Right atrium auricular region (tissue), 2 donors: ENCODE data around the gene CAND2. TPM values are rescaled to one million over a fixed set of nuclear protein-coding genes. Genes with fewer than 3 reads are reported as not detected.

Experiments used
- DNase-seq: peaks from one replicate; pipeline ENCODE4 v3.0.0-alpha.2; 2019; ENCODE audit warnings: low spot score
- H3K27ac ChIP-seq, 2 donors: fragments of 200-600 bp; sonication (generic); 1 replicate in 1 of 2; 2 replicates in 1 of 2; pipeline ENCODE4 v1.5.1; 2016 to 2019
- H3K27me3 ChIP-seq, 2 donors: fragments of 200-600 bp; sonication (generic); one replicate each; pipeline versions ENCODE4 v1.5.1 to v1.6.0; 2017 to 2019
- H3K36me3 ChIP-seq: fragments of 200-600 bp; sonication (generic); one replicate; pipeline ENCODE4 v1.5.1; 2016
- H3K4me1 ChIP-seq, 2 donors: fragments of 200-600 bp; sonication (generic); one replicate each; pipeline versions ENCODE4 v1.5.1 to v1.6.0; 2017 to 2019
- H3K4me3 ChIP-seq, 2 donors: fragments of 200-600 bp; sonication (generic); 1 replicate in 1 of 2; 2 replicates in 1 of 2; pipeline ENCODE4 v1.5.1; 2017 to 2019; ENCODE audit warnings: mild to moderate bottlenecking in 1 of 2, moderate library complexity in 1 of 2
- H3K9me3 ChIP-seq, 2 donors: fragments of 200-600 bp; sonication (generic); one replicate each; pipeline ENCODE4 v1.5.1; 2019
- total RNA-seq, 2 donors: library from RNA; depleted of rRNA; stranded (reverse); fragments of >200 nt; gene quantifications; one replicate each; pipeline ENCODE4 v1.1.0, GENCODE V29; 2016
- TF ChIP-seq, protein P1 (sequence below), 2 donors: fragments of 200-600 bp; sonication (generic); IDR thresholded peaks; one replicate each; pipeline ENCODE4 v1.5.1; 2019; ENCODE audit warnings: antibody characterized with exemption in 2 of 2

The CAND2 gene
- total RNA-seq, 2 donors from 2014 or later, result 45.2 to 77.4 TPM

DNA sequence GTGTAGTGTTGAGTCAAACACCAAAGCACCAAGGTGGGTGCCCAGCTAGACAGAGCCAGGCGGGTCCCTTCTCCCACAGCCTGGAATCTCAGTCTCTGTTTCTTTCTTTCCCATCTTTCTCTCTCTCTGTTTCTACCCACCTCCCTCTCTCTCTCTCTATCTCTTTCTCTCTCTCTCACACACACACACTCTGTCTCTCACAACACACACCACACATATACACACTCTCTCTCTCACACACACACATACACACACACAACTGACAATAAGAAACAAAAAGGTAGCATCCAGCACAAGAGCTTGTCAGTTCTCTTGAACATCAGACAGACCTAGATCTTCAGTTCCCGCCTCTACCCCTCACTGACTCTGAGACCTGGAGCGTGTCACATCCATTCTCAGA lies 39.8 kb upstream of the CAND2 start:
- Histone ChIP-seq H3K27ac (no peak overlapping the region), H3K27me3 (no peaks in the 10 kb centered on the region), H3K9me3 (no peaks in the 10 kb centered on the region), H3K36me3 (no peaks in the 10 kb centered on the region), H3K4me1 (peaks cover 0 to 25% of the 10 kb centered on the region in 2 donors), H3K4me3 (no peak overlapping the region)
- no peak for DNase-seq
- TF ChIP-seq, protein P1, sequence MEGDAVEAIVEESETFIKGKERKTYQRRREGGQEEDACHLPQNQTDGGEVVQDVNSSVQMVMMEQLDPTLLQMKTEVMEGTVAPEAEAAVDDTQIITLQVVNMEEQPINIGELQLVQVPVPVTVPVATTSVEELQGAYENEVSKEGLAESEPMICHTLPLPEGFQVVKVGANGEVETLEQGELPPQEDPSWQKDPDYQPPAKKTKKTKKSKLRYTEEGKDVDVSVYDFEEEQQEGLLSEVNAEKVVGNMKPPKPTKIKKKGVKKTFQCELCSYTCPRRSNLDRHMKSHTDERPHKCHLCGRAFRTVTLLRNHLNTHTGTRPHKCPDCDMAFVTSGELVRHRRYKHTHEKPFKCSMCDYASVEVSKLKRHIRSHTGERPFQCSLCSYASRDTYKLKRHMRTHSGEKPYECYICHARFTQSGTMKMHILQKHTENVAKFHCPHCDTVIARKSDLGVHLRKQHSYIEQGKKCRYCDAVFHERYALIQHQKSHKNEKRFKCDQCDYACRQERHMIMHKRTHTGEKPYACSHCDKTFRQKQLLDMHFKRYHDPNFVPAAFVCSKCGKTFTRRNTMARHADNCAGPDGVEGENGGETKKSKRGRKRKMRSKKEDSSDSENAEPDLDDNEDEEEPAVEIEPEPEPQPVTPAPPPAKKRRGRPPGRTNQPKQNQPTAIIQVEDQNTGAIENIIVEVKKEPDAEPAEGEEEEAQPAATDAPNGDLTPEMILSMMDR (IDR thresholded peaks at IDR 0.05), result no peak

DNA sequence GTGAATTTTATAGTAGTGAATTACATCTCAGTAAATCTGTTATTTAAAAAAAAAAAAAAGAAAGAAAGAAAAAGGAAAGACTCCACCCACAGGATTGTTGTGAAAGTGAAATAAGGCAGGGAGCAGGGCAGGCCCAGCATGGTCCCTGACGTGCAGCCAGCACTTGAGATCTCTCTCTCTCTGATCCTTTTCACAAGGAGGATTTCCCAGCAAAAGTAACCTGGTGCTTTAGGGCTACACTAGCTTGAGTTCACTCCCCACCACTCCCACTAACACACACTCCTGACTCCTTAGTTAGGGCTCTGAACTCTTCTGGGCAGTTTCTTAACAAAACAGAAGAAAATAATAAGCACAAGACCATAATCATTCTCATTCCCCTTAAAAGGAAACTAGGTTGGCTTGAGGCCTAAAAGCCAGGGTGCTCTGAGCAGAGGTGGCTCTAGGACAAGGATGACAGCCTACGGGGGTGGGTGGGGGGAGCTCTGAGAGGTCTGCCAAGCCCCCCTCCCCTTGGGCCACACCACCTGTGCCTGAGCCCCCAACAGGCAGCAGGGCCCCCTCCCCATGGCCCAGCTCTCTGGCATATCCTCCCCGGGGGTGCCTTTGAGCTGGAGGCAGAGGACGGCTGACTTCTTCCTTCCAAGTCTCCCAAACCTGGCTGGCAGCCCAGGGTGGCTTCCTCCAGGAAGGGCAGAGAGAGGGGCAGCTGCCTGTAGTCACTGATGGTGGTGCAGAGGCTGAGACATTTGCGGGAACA lies 38.3 kb upstream of the CAND2 start:
- Histone ChIP-seq H3K27ac (peak overlapping the region; percentile 83), H3K4me3 (no peak overlapping the region), H3K36me3 (no peaks in the 10 kb centered on the region), H3K27me3 (no peaks in the 10 kb centered on the region), H3K4me1 (peaks cover 0 to 26% of the 10 kb centered on the region in 2 donors), H3K9me3 (no peaks in the 10 kb centered on the region)
- DNase-seq, result peak; percentile 70
- TF ChIP-seq, protein P1 (IDR thresholded peaks at IDR 0.05), result peak in 1 of 2 donors; percentile 22

DNA sequence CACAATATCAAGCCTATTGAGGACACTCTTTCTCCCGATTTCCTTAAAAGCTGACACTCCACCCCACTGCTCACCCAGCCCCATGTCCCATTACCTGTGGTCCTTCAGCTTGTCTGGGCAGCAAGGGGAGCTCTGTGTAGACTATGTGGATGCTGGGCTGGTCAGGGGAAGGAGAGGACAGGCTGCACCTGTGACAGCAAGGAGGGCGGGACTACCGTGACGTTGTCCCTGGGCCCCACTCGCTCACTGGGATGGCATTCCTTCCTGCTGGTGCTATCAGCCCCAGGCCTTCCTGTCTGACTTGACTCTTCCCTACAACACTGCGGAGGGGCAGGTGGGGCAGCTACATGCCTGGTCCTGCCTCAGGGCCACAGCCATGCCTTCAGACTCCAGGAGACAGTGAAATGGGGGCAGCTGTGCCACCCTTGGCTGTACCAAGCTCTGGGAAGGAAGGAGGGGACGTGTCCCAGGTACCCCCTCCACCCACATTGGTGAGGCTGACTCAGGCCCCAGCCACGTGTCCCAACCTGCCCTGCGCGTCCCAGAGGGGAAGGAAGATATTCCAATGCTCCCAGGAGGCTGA lies 37.3 kb upstream of the CAND2 start, which contains the start of gene TMEM40:
Gene TMEM40 (minus strand): TSS at position 163 of the 583 bp plus-strand sequence. CDS start 9,427 bp downstream, outside the sequence.
- Histone ChIP-seq H3K9me3 (no peaks in the 10 kb centered on the region), H3K4me3 (no peak within 1 kb of the TSS), H3K27me3 (no peaks in the 10 kb centered on the region), H3K27ac (peak within 1 kb of the TSS; percentile 83), H3K36me3 (no peaks in the 10 kb centered on the region), H3K4me1 (peaks cover 0 to 32% of the 10 kb centered on the region in 2 donors)
- TF ChIP-seq, protein P1 (IDR thresholded peaks at IDR 0.05), result no peak
- no peak for DNase-seq

DNA sequence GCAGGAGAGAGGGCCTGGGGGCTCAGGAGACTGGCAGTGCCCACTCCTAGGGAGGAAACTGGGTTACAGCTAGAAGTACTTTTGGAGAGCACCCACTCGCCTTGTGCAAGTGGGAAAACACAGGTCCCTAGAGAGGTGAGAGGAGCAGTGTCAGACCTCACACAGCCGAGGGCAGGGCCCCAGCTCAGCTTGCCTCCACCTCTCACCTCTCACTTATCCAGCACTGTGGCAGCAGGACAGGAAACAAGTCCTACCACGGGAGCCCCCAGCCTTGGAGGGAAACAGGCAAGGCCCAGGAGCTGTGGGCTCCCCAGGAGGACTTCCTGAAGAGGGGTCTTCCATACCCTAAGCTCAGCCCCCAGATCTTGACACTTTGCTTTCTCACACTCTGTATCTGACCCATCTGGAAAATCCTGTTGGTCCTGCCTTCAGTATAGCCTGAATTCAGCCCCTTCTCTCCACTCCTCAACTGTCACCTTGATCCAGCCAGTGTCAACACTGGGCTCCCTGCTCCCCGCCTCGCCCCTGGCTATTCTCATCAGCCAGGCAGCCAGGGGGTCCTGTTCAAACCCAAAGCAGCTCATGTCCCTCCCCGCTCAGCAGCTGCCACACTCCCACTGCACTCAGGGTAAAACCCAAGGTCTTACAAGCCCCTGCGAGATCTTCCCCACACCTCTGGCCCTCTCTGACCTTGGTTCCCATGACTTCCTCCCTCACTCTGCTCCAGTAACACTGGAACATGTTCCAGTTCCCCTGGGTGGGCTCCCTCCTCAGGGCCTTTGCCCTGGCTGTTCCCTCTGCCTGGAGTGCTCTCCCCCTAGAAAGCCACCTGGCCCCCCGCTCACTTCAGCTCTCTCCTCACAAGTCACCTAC lies 36.6 kb upstream of the CAND2 start:
- Histone ChIP-seq H3K36me3 (no peaks in the 10 kb centered on the region), H3K27me3 (no peaks in the 10 kb centered on the region), H3K9me3 (no peaks in the 10 kb centered on the region), H3K4me3 (no peak overlapping the region), H3K27ac (peak overlapping the region; percentile 39 to 83), H3K4me1 (peaks cover 0 to 32% of the 10 kb centered on the region in 2 donors)
- no peak for DNase-seq
- TF ChIP-seq, protein P1 (IDR thresholded peaks at IDR 0.05), result no peak

DNA sequence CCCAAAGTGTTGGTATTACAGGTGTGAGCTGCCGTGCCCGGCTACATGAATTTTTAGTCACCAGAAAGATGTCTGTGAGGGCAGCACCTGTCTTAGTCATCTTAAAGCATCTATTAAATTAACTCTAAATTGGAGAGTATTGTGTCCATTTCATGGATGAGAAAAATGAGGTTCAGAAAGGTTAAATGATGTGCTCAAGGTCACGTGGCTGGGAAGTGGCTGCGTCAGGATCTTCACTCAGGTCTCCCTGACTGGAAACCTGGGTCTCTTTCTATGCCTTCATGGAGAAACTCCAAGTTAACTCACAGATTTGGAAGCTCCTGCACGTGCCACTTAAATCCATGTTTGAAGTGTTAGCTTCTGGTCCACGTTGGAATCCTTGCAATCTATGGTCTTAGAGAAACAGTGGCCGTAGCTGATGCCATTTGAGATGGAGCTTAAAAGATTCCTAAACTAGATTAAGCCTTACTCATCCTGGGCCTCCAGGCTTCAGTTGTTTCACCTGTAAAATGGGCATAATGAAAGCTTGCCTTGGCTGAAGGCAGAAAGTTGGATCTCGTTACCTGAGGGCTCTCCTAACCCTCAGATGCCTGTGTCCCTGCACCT lies 32.2 kb upstream of the CAND2 start:
- no peaks in the 10 kb centered on the region for H3K9me3 ChIP-seq
- peaks cover 0 to 17% of the 10 kb centered on the region in 2 donors for H3K4me1 ChIP-seq
- no peak overlapping the region for H3K27ac ChIP-seq
- no peaks in the 10 kb centered on the region for H3K36me3 ChIP-seq
- H3K27me3 ChIP-seq, result no peaks in the 10 kb centered on the region
- DNase-seq, result no peak
- TF ChIP-seq, protein P1 (IDR thresholded peaks at IDR 0.05), result no peak
- H3K4me3 ChIP-seq, result no peak overlapping the region
